ENCODE results near the gene CDH13. TPM values are rescaled to one million over a fixed set of nuclear protein-coding genes. Genes with fewer than 3 reads are reported as not detected.

Gene CDH13
- total RNA-seq, 1 donor from 2014 or later: not detected

DNA sequence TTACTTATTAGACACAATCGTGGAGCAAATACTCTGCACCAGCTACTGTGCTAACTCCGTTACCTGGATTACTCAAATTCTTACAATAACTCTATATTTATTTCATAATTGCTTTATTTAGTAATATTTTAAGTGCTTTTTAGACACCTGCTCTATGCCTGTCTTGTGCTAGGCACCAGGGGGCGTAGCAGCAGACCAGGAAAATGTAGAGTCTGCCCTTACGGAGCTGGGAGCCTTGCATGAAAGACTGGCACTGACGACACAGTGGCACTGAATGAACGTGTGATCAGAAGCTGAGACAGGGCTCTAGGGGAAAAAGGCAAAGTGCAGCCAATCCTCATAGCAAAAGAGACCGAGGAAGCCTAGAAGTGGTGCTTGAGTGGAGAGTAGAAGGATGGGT is 486.5 kb downstream of the CDH13 start:
- POLR2A ChIA-PET: no interaction called here
- intact Hi-C loops (cut with micrococcal nuclease): no loop called here
- Mint-ChIP-seq H3K9me3 (no peaks in the 10 kb centered on the region), H3K4me1 (no peaks in the 10 kb centered on the region), H3K36me3 (ENCODE audit: low read depth) (no peaks in the 10 kb centered on the region), H3K27me3 (no peaks in the 10 kb centered on the region), H3K4me3 (no peak overlapping the region), H3K27ac (no peak overlapping the region)
- DNase-seq: no peak
- ATAC-seq (ENCODE audit: low read depth): no peak
- CTCF ChIA-PET: no interaction called here
- TF ChIP-seq, protein P1, sequence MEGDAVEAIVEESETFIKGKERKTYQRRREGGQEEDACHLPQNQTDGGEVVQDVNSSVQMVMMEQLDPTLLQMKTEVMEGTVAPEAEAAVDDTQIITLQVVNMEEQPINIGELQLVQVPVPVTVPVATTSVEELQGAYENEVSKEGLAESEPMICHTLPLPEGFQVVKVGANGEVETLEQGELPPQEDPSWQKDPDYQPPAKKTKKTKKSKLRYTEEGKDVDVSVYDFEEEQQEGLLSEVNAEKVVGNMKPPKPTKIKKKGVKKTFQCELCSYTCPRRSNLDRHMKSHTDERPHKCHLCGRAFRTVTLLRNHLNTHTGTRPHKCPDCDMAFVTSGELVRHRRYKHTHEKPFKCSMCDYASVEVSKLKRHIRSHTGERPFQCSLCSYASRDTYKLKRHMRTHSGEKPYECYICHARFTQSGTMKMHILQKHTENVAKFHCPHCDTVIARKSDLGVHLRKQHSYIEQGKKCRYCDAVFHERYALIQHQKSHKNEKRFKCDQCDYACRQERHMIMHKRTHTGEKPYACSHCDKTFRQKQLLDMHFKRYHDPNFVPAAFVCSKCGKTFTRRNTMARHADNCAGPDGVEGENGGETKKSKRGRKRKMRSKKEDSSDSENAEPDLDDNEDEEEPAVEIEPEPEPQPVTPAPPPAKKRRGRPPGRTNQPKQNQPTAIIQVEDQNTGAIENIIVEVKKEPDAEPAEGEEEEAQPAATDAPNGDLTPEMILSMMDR (IDR thresholded peaks at IDR 0.05): no peak

DNA sequence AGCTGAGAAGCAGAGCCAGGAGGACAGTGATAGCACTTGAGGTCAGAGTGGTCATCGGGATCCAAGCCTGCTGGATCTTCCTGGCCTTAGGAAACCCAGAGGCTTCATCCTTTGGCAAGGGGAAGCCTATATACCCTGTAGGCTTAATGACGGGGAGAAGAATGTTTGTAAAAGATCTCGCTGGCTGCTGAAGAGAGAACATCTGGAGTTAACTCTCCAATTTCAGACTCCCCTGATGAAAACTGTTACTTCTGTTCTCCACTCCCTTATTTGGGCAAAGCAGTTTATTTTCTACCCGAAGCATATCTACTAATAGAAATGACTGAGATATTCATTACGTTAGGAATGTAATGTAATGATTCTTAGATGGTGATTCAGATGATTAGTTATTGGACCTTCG is 487.0 kb downstream of the CDH13 start:
- no peak overlapping the region for H3K27ac Mint-ChIP-seq
- no peaks in the 10 kb centered on the region for H3K36me3 Mint-ChIP-seq (ENCODE audit: low read depth)
- ChIA-PET POLR2A (no interaction called here), CTCF (no interaction called here)
- H3K27me3 Mint-ChIP-seq: no peaks in the 10 kb centered on the region
- DNase-seq: no peak
- H3K4me1 Mint-ChIP-seq: no peaks in the 10 kb centered on the region
- H3K4me3 Mint-ChIP-seq: no peak overlapping the region
- ATAC-seq (ENCODE audit: low read depth): no peak
- TF ChIP-seq, protein P1 (IDR thresholded peaks at IDR 0.05): no peak
- no peaks in the 10 kb centered on the region for H3K9me3 Mint-ChIP-seq
- intact Hi-C loops (cut with micrococcal nuclease): no loop called here

DNA sequence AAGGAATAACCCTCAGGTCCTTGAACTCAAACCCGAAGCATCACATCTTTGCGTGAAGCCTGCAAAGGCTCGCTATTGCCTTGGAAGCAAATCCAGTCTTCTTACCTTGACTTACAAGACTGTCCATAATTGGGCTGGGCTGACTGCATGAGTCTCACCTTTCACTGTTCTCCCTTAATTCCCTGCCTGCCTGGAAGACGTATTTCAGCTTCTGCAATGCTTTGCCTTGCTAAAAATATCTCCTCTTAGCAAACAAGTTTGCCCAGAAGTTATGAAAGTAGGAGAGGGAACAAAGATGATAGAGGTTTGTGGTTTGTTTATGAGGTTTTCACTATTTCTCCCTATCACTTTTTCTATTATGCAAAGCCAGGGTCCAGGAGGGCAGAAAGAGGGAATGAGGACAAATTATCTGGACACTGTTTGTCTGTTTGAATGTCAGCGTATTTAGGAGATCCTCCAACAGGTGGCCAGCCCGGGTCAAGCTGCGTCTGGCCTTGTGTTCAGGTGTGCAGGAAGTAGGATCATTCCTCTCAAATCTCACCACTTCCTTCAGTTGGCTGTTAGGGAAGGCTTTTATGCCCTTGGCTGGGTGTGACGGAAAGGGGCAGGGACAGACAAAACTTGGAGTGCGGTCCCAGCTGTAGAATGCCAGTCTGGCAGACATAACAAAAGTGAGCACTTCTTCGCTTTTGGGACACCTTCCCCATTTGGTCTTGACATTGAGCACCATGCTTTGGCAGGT is 488.9 kb downstream of the CDH13 start:
- no peak overlapping the region for H3K4me3 Mint-ChIP-seq
- POLR2A ChIA-PET: no interaction called here

DNA sequence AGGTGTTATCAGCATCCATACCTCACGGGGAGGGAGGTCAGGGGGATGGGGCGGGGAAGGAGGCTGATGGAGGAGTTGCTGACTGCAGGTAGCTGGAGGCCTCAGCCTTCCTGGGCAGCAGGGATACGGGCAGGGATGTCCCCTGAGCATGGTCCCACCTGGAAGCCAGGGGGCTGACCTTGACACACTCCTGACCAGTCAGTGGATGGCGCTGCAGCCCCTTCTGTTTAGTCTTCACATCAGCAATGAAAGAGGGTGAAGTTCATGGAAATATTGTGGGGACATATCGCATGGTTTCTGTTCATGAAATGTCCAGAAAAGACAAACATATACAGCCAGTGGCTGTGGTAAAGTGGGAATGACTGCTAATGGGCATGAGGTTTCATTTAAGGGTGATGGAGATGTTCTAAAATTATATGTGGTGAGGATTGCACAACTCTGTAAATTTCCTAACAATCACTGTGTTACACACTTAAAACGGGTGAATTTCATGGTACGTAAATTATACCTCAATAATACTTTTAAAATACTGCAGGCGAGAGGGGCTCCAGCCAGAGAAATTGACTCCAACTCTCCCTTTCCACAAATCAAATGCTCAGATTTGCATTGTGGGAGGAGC is 489.6 kb downstream of the CDH13 start:
- Mint-ChIP-seq H3K27ac (no peak overlapping the region), H3K4me3 (no peak overlapping the region), H3K9me3 (no peaks in the 10 kb centered on the region), H3K4me1 (no peaks in the 10 kb centered on the region), H3K36me3 (ENCODE audit: low read depth) (no peaks in the 10 kb centered on the region), H3K27me3 (no peaks in the 10 kb centered on the region)
- ATAC-seq (ENCODE audit: low read depth) (no peak), DNase-seq (no peak)
- intact Hi-C loops (cut with micrococcal nuclease): no loop called here
- TF ChIP-seq, protein P1 (IDR thresholded peaks at IDR 0.05): no peak
- CTCF ChIA-PET: no interaction called here
- POLR2A ChIA-PET: no interaction called here

More for the DNA sequence above, 488.9 kb downstream of the CDH13 start:
- Mint-ChIP-seq H3K36me3 (ENCODE audit: low read depth) (no peaks in the 10 kb centered on the region), H3K9me3 (no peaks in the 10 kb centered on the region), H3K4me1 (no peaks in the 10 kb centered on the region), H3K27ac (no peak overlapping the region), H3K27me3 (no peaks in the 10 kb centered on the region)
- CTCF ChIA-PET: no interaction called here
- DNase-seq (no peak), ATAC-seq (ENCODE audit: low read depth) (no peak)
- intact Hi-C loops (cut with micrococcal nuclease): no loop called here
- TF ChIP-seq, protein P1 (IDR thresholded peaks at IDR 0.05): no peak

DNA sequence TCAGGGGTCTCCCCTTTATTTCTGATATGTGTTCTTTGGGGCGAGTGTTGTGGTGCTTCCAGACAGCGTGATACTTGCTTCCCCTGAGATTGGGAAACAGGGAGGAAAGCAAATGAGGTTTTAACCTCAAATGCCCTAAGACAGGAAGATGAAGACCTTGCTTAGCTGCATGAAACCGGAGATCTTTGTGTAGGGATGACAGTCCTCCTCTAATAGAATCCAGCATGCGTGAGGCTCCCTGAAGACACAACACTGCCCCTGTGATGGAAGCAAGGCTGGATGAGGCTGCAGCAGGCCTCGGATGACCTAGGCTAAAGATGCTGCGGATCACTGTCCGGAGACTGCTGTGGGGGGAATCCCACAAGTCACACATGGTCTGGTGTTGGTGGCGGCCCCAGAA is 491.0 kb downstream of the CDH13 start:
- Mint-ChIP-seq H3K27ac (no peak overlapping the region), H3K4me3 (no peak overlapping the region), H3K4me1 (no peaks in the 10 kb centered on the region), H3K9me3 (no peaks in the 10 kb centered on the region), H3K36me3 (ENCODE audit: low read depth) (no peaks in the 10 kb centered on the region), H3K27me3 (no peaks in the 10 kb centered on the region)
- ChIA-PET CTCF (no interaction called here), POLR2A (no interaction called here)
- DNase-seq (no peak), ATAC-seq (ENCODE audit: low read depth) (no peak)
- intact Hi-C loops (cut with micrococcal nuclease): no loop called here
- TF ChIP-seq, protein P1 (IDR thresholded peaks at IDR 0.05): no peak

Data from activated B cell treated with CpG ODN at 0.5 μM for 24 hours (primary cell).